T-helper 1 cell treated with Interleukin-12 subunit alpha and Interleukin-12 subunit beta and Interleukin-4 antibody, amounts not matched to agents 30 μg/mL and 1 μg/mL, for 36 hours (primary cell): ENCODE results near the gene BMF.
A peak's percentile ranks its signal among the peaks of the same experiment; 100 is the strongest.
"Not testable (repeated sequence)": the region's sequence is repeated elsewhere in the genome, so short reads cannot be mapped to it uniquely, and the experiment has no call there.

Experiments used
- H3K27ac Mint-ChIP-seq: one replicate; pipeline ENCODE4 v1.8.0; 2021; ENCODE audit warnings: mild to moderate bottlenecking, mixed read lengths
- H3K27me3 Mint-ChIP-seq: one replicate; pipeline ENCODE4 v1.8.0; 2021; ENCODE audit warnings: low read depth, mixed read lengths
- H3K36me3 Mint-ChIP-seq: one replicate; pipeline ENCODE4 v1.8.0; 2021; ENCODE audit warnings: low read depth, mixed read lengths
- H3K4me1 Mint-ChIP-seq: one replicate; pipeline ENCODE4 v1.8.0; 2021; ENCODE audit warnings: low read depth, mixed read lengths
- H3K4me3 Mint-ChIP-seq: one replicate; pipeline ENCODE4 v1.8.0; 2021; ENCODE audit warnings: mild to moderate bottlenecking, moderate library complexity, mixed read lengths
- H3K9me3 Mint-ChIP-seq: one replicate; pipeline ENCODE4 v1.8.0; 2021; ENCODE audit warnings: mixed read lengths

The BMF gene

DNA sequence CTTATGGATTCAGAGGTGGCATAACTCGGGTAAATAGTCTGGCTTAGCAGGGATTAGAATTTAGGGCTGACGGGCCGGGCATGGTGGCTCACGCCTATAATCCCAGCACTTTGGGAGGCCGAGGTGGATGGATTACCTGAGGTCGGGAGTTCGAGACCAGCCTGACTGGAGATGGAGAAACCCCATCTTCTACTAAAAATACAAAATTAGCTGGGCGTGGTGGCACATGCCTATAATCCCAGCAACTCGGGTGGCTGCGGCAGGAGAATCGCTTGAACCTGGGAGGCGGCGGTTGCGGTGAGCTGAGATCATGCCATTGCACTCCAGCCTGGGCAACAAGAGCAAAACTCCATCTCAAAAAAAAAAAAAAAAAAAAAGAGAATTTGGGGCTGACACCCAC lies 6.4 kb upstream of the BMF start:
- H3K4me3 Mint-ChIP-seq, H3K27ac Mint-ChIP-seq, H3K9me3 Mint-ChIP-seq, H3K36me3 Mint-ChIP-seq: not testable (repeated sequence)
- Mint-ChIP-seq H3K27me3 (peaks cover 16% of the 10 kb centered on the region), H3K4me1 (peaks cover 20% of the 10 kb centered on the region)

DNA sequence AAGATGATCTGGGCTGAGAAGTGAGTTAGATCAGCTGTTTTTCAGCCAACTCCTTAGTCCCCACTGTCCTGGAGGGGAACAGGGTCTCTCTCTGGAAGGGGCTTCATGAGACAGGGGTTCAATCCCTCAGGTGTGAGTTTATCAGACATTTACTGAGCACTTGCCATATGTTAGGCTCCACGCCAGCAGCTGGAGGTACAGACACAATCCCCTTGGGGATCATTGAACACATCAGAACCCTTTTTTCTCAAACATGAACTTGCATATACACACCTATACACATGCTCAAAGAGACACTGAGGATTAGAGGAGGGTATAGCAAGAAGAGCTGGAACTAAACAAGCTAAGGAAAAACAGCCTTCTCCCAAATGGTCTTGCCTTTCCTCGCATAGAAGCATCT lies 5.5 kb upstream of the BMF start:
- Mint-ChIP-seq H3K4me1 (peaks cover 22% of the 10 kb centered on the region), H3K4me3 (no peak overlapping the region), H3K27me3 (peaks cover 16% of the 10 kb centered on the region), H3K36me3 (no peaks in the 10 kb centered on the region), H3K9me3 (no peaks in the 10 kb centered on the region), H3K27ac (no peak overlapping the region)

DNA sequence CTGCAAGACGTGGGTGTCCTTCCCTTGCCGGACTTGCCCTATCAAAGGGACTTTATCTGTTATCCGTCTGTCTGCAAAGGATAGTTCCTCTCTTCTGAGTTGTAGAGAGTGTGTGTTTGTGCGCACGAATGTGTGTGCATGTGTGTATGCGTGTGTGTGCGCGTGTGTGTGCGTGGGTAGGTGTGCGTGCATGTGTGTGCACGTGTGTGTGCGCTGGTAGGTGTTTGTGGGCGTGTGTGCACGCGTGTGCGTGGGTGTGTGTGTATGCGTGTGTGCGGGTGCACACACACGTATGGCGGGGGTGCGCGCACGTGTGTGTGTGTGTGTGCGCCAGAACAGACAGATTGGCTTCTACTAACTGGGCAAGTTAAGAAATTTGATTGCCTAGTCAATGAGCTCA lies 4.1 kb upstream of the BMF start:
- Mint-ChIP-seq H3K27me3 (peaks cover 16% of the 10 kb centered on the region), H3K9me3 (no peaks in the 10 kb centered on the region), H3K36me3 (no peaks in the 10 kb centered on the region), H3K27ac (no peak overlapping the region), H3K4me1 (peaks cover 30% of the 10 kb centered on the region), H3K4me3 (no peak overlapping the region)

DNA sequence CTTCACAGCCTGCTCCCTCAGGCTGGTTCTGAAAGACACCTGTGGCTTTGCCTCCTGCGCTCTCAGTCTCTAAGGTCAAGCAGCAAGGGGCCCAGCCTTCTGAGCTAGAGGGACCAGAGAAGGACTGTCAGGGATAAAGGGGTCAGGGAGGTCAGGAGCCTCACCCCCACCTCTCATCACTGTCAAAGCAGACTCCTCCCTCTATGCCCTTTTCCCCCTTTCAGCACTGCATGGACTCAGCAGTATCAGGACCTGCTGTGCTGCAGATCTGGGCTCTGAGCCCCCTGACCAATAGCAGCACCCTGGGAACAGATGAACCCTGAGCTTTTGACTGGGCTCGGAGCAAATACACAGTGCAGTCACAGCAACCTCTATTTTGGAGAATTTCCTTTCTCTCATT lies 3.2 kb upstream of the BMF start:
- Mint-ChIP-seq H3K4me1 (peaks cover 37% of the 10 kb centered on the region), H3K27ac (no peak overlapping the region), H3K27me3 (peaks cover 16% of the 10 kb centered on the region), H3K4me3 (no peak overlapping the region), H3K36me3 (no peaks in the 10 kb centered on the region), H3K9me3 (no peaks in the 10 kb centered on the region)

DNA sequence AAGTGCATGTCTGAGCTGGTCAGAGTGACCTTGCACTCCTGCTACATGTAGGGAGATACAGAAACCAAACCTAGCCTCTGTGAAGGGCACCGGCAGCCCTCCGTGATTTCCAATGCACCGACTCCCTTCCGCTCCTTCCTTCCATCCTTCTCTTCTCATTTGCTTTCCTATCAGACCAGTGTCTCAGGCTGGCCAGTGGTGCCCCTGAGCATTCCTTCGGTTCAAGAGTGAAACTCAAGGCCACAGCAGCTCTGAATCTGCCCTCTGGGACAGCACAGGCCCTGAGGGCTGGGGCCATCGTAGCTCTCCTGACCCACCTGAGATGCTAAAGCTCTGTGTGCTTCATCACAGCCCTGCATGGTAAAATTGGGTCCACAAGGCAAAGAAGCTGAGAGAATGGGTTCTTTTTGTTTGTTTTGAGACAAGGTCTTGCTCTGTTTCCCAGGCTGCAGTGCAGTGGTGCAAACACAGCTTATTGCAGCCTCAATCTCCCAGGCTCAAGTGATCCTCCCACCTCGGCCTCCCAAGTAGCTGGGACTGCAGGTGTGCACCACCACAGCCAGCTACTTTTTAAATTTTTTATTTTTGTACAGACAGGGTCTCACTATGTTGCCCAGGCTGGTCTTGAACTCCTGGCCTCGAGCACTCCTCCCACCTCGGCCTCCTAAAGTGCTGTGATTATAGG lies 2.3 kb upstream of the BMF start:
- Mint-ChIP-seq H3K27ac (no peak overlapping the region), H3K27me3 (peaks cover 16% of the 10 kb centered on the region), H3K36me3 (peaks cover 1% of the 10 kb centered on the region), H3K4me3 (peak overlapping the region; percentile 61), H3K4me1 (peaks cover 42% of the 10 kb centered on the region), H3K9me3 (no peaks in the 10 kb centered on the region)

DNA sequence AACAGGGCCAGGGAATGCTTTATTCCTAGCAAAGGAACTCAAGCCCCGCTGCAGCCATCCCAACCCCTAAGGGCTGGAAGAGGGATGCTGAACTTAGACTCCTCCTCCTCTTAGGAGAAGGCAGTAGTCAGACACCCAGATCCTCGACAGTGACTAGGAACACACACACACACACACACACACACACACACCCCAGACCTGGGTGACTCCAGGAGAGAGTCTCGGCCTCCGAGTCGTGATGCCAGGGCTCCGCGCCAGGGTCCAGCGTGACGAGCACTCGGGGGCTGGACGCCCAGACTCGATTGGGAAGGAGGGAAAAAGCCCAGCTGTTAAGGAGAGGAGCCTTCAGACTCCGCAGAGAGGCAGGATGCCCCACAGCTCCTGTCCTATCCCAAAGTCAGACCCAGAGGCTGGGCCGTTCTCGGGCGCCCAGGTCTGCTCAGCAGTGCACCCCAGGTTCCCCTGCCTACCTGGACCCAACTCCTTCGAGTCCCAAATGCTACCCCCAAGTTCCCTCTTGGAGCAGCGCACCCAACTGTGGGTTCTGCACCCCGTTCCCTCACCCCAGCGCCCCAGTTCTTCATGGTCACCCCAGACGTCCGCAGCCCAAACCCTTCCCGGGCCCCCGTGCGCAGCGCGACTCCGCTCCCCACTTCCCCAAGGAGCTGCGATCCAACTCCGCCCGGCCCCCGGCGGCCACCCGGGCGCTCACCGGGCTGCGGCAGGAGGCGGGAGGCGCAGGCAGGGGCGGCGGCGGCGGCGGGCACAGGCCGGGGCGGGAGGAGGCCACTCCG lies 421 bp downstream of the BMF start:
- Mint-ChIP-seq H3K36me3 (peaks cover 6% of the 10 kb centered on the region), H3K4me3 (peak overlapping the region; percentile 93), H3K27ac (peak overlapping the region; percentile 39), H3K27me3 (peaks cover 16% of the 10 kb centered on the region), H3K4me1 (peaks cover 43% of the 10 kb centered on the region), H3K9me3 (no peaks in the 10 kb centered on the region)

DNA sequence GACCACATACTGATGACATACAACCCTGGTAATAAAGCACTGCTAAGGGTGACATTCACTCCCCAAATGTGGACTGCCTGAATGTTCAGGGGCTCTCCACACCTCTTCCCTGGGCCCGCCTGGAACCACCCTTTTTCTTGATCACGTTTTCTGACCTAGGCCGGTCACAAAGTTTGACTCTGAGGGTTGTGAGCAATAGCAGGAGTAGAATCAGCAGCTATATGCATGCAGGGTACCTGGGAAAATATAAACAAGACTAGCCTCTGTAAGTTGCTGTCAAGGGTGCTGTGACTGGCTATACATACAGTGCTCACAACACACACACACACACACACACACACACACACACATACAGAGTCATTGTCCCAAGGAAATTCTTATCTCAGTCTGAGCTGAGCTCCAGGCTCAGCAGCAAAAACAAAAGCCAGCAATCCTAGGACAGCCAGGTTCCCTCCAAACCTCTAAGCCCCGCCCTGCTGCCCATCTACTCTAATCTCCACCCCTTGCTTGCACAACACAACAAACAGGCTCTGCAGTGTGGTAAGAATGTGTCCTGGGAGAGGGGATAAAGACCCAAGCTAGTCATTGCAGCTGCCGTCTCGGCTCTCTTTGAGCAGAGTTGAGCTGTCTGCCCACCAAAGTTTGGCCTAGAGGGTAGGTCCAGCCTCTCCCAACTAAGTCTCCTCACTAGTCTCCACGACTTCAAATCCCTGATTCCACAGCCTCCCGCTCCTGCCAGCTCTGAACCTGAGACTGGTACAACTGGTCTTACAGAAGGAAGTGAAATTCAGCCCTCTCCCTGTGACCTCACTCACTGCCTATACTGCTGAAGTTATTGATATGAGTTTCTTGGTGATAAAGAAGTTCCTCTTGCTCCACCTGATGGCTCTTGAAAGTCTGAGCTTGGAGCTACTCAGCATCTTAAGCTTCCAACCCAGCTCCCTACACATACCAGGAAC lies 2.2 kb downstream of the BMF start:
- Mint-ChIP-seq H3K9me3 (no peaks in the 10 kb centered on the region), H3K27me3 (peaks cover 6% of the 10 kb centered on the region), H3K4me1 (peaks cover 50% of the 10 kb centered on the region), H3K4me3 (peak overlapping the region; percentile 58), H3K27ac (peak overlapping the region; percentile 69), H3K36me3 (peaks cover 11% of the 10 kb centered on the region)

DNA sequence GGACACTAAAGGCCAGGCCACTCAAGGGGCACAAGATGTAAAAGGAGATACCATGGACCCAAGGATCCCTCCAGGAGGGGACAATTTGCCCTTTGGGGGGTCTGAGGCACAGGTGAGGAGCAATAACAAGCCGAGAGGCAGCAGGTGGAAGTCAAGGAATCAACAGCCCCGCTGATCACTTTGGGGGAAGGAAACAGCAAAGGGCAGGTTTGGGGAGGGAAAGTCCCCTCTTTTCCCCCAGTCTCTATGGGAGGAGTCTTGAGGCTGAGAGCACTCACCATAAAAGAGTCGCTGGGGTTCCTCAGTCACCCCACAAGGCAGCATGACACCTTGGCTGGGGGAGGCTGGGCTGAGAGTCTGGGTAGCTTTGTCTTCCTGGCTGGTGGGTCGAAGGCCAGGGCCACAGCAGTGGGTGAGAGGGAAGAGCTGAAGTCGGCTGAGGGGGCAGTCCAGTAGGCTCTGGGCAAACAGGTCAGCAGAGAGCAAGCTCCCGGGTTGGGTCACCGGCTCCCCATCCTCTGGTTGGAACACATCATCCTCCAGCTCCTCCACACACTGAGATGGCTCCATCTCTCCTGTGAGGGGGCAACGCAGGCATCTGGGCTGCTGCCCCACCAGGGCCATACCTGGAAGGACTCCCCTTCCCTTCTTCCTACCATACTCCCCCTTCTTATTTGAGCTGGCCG lies 3.0 kb downstream of the BMF start:
- peaks cover 15% of the 10 kb centered on the region for H3K36me3 Mint-ChIP-seq
- no peaks in the 10 kb centered on the region for H3K9me3 Mint-ChIP-seq
- peak overlapping the region; percentile 75 for H3K27ac Mint-ChIP-seq
- peaks cover 9% of the 10 kb centered on the region for H3K27me3 Mint-ChIP-seq
- H3K4me1 Mint-ChIP-seq, result peaks cover 58% of the 10 kb centered on the region
- H3K4me3 Mint-ChIP-seq, result peak overlapping the region; percentile 63

DNA sequence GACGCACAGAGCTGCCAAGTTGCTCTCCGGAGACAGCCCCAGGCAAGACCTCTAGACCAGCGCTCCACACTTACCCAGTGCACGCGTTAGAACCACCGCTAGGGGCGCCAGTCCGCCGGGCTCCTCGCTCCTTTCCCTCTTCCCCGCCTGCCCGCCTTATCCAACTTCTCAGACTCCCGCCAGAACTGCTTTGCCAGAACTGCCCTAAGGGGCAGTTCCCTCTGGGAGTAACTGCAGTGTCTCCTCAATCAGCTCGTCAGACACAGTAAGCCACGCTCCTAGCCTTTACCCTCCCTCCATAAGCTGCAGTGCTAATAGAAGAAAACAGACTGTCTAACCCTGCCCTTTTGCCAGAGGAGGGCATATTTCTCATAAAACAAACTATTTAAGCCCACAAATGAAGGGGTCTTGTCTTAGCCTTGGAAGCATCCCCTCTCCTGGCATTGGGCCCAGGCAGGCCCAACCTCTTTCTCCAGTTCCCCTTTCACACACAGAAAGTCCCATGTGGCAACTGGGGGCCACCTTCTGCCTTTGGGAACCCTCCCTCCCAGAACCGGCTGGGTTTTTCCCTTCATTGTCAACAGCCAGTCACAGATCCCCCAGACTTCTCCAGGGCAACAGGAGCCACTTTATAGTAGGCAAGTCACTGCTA lies 3.7 kb downstream of the BMF start:
- peaks cover 9% of the 10 kb centered on the region for H3K27me3 Mint-ChIP-seq
- no peaks in the 10 kb centered on the region for H3K9me3 Mint-ChIP-seq
- H3K4me3 Mint-ChIP-seq, result peak overlapping the region; percentile 63

DNA sequence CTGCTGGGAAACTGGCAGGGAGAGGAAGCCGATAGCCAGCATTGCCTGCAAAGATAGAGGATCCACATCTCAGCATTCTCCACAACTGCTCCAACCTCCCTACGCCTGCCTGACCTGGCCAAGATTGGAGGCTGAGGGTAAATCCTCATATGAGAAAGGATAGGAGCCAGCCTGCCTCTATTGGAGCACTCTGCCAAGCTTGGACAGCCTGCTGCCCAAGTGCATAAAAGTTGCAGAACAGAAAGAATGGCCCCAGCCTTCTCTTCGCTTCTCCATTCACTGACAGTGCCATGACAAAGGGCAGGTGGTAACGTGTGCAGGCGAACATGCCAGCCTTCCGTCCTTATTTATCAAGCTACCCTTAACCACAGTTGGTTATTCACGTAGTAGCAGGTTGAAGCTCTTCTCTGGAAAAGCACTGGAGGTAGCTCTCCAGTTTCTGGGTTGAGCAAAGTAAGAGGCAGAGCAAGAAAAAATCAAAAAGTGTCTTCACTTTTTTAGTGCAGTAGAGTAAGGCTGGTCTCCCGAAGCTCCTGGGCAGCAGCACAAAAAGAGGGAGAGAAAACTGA lies 4.3 kb downstream of the BMF start:
- peak overlapping the region; percentile 63 for H3K4me3 Mint-ChIP-seq
- H3K36me3 Mint-ChIP-seq, result peaks cover 15% of the 10 kb centered on the region
- H3K4me1 Mint-ChIP-seq, result peaks cover 70% of the 10 kb centered on the region
- H3K27me3 Mint-ChIP-seq, result peaks cover 9% of the 10 kb centered on the region
- no peaks in the 10 kb centered on the region for H3K9me3 Mint-ChIP-seq
- H3K27ac Mint-ChIP-seq, result no peak overlapping the region

More for the DNA sequence above, 3.7 kb downstream of the BMF start:
- Mint-ChIP-seq H3K27ac (peak overlapping the region; percentile 12), H3K4me1 (peaks cover 65% of the 10 kb centered on the region), H3K36me3 (peaks cover 15% of the 10 kb centered on the region)

DNA sequence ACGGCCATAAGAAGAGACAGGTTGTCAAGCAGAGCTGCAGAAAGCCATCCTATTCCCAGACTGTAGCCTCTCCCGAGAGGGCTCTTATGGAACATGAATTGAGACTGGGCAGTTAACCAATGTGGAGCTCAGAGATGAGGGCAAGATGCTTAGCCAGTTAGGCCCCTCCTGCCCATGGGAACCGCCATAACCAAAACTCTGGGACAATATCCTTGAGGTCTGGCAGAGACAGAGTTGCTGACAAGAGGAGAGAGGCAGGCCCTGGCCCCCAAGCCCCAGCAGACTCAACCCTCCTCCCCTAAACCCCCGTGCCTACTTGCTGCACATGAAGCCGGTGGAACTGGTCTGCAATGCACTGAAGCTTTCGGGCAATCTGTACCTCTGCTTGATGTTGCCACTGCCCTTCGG lies 4.8 kb downstream of the BMF start:
- Mint-ChIP-seq H3K36me3 (peaks cover 15% of the 10 kb centered on the region), H3K27ac (no peak overlapping the region), H3K27me3 (peaks cover 9% of the 10 kb centered on the region), H3K9me3 (no peaks in the 10 kb centered on the region), H3K4me1 (peaks cover 69% of the 10 kb centered on the region), H3K4me3 (no peak overlapping the region)

DNA sequence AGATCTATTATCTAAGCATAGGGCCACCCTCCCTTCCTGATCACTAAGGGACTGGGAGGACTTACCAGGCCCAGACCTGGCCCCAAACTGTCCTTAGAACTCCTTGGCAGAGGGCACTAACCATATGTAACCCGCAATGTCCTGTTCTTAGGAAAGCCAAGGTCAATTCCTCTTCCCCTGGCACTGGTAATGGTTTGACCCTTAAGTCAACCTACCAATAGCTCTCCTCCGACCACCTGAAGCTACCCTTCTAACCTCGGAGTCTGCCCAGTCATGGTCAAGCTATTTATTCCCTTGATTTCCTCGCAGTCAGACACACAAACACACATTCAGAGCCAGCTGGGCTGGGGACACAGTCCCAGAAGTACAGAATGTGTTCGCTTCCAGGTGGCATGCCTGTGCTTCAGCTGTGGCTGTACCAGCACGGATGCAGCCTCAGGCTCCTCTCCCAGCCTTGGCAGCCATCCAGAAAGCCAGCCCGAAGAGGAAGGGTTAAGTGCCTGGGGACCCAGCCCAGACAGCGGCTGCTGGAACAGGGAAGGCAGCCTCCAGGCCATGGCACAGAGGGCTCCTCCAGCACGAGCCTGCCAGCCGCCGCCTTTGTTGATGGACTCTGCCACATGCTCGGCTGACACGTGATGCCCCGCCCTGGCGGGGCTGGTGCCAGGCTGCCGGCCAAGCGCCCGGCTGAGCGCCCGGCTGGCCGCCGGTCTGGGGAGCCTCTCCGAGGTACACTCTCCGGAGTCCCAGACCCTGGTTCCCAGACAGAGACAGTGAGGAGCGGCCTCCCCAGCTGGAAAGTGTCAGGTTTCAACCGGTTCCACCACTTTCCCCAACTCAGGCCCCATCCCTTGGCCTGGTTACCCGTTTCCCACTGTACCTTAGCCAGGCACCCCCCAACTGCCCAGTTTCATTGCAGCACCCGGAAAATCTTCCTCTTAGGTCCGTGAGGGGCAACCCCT lies 5.5 kb downstream of the BMF start:
- no peak overlapping the region for H3K4me3 Mint-ChIP-seq
- H3K27ac Mint-ChIP-seq, result no peak overlapping the region
- peaks cover 75% of the 10 kb centered on the region for H3K4me1 Mint-ChIP-seq

More for the DNA sequence above, 5.5 kb downstream of the BMF start:
- no peaks in the 10 kb centered on the region for H3K9me3 Mint-ChIP-seq
- peaks cover 9% of the 10 kb centered on the region for H3K27me3 Mint-ChIP-seq
- H3K36me3 Mint-ChIP-seq, result peaks cover 15% of the 10 kb centered on the region
